Adrenal gland (tissue), 12 donors: ENCODE measurements around the gene CFAP44. TPM values are rescaled to one million over a fixed set of nuclear protein-coding genes. Genes with fewer than 3 reads are reported as not detected.

Experiments used
- DNase-seq, 7 donors: peaks; one replicate each; pipeline ENCODE4 v3.0.0-alpha.2; 2019 to 2020
- H3K27ac ChIP-seq, 5 donors: fragments of 200-600 bp; sonication (generic) in 4 of 5; 1 replicate in 3 of 5; 2 replicates in 2 of 5; pipeline versions ENCODE4 v1.5.1 to v1.8.0; 2016 to 2020; ENCODE audit warnings: mild to moderate bottlenecking in 1 of 5
- H3K27me3 ChIP-seq: fragments of 200-600 bp; 2 replicates; pipeline ENCODE4 v1.8.0; 2021
- H3K36me3 ChIP-seq, 2 donors: fragments of 200-600 bp; replicated peaks in 1 of 2; 1 replicate in 1 of 2; 2 replicates in 1 of 2; pipeline versions ENCODE4 v1.5.1 to v1.8.0; 2018 to 2022
- H3K4me1 ChIP-seq, 2 donors: fragments of 200-600 bp; replicated peaks in 1 of 2; 1 replicate in 1 of 2; 2 replicates in 1 of 2; pipeline versions ENCODE4 v1.5.1 to v1.8.0; 2018 to 2021
- H3K4me3 ChIP-seq, 4 donors: fragments of 200-600 bp; sonication (generic) in 3 of 4; one replicate each; pipeline ENCODE4 v1.5.1; 2016 to 2018
- H3K9me3 ChIP-seq, 3 donors: fragments of 200-600 bp; sonication (generic) in 1 of 3; replicated peaks in 1 of 3; 1 replicate in 2 of 3; 2 replicates in 1 of 3; pipeline versions ENCODE4 v1.5.1 to v1.8.0; 2016 to 2021
- CTCF ChIP-seq, 6 experiments: fragments of 450-650 bp in 4 of 6; fragments of 200-600 bp in 2 of 6; sonication (generic) in 1 of 6; IDR thresholded peaks; 1 replicate in 5 of 6; 2 replicates in 1 of 6; pipeline versions ENCODE4 v1.5.1 to v1.8.0; 2016 to 2021; ENCODE audit warnings: antibody characterized with exemption in 6 of 6, mild to moderate bottlenecking in 2 of 6, moderate library complexity in 1 of 6
- POLR2A ChIP-seq, 2 donors: fragments of 450-650 bp; IDR thresholded peaks; one replicate each; pipeline ENCODE4 v1.6.1; 2017; ENCODE audit warnings: antibody characterized with exemption in 2 of 2, mild to moderate bottlenecking in 2 of 2, moderate library complexity in 1 of 2
- WGBS, 4 donors: extraction: QIAGEN DNeasy Blood & Tissue Kit in 2 of 4; methylation state at CpG; one replicate each; pipeline versions ENCODE4 v1.1.5 to v1.1.7; 2013 to 2017; 5-methylcytosine and 5-hydroxymethylcytosine counted together
- intact Hi-C, 2 donors: fragments of 100-400 bp; cut with DNase I; formaldehyde crosslinking; loops; one replicate each; pipeline versions ENCODE4 v1.14.1 to v1.15.0; 2022 to 2023
- polyA plus RNA-seq, 3 donors: library from polyadenylated mRNA; stranded (reverse); fragments of 200-250 nt in 2 of 3; fragments of 350-450 nt in 1 of 3; fragmentation: Illumina TruSeq in 1 of 3; extraction: RNeasy Lipid Tissue Mini Kit (QIAGEN cat#74804) in 1 of 3; gene quantifications; one replicate each; pipeline ENCODE4 v1.2.3, GENCODE V29; 2013 to 2014
- total RNA-seq, 9 donors: library from RNA; depleted of rRNA in 4 of 9; stranded (reverse); fragments of >200 nt in 4 of 9; fragments of 120-200 nt in 1 of 9; fragmentation: NEBNext Ultra II Directional in 1 of 9; extraction: Animal tissue kit (Norgen Biotek cat#: 25700) in 1 of 9; gene quantifications; one replicate each; pipeline versions ENCODE4 v1.1.0 to v1.2.4, GENCODE V29; 2013 to 2023
- donor health status: healthy with polysubstance abuse.
- donor health status: Bipolar disorder and iron deficiency.
- donor health status: DM: yes; HTN: yes; CAD: no.
- donor health status: DM: no; HTN: no; CAD: no.
- donor health status: DM: no; HTN: no; CAD: no.
- donor health status: DM: yes; HTN: yes; CAD: no.

CFAP44 gene
- total and polyA plus RNA-seq, 12 donors, result 0.79 to 15.3 (median 4.6) TPM

- H3K36me3 ChIP-seq, result peaks cover 0 to 5% of the 10 kb centered on the region in 2 donors
- H3K27me3 ChIP-seq, result no peaks in the 10 kb centered on the region
- TF ChIP-seq CTCF (IDR thresholded peaks at IDR 0.05) (no peak), POLR2A (IDR thresholded peaks at IDR 0.05) (no peak)
- no peaks in the 10 kb centered on the region for H3K4me1 ChIP-seq
- no peak overlapping the region for H3K4me3 ChIP-seq
- H3K9me3 ChIP-seq, result no peaks in the 10 kb centered on the region
- no peak for DNase-seq
- no peak overlapping the region for H3K27ac ChIP-seq
- intact Hi-C loops, result no loop called here
These were observed 14.2 kb upstream of the CFAP44 start for GRCh38 chr3:113455446-113455845.

- Histone ChIP-seq H3K4me3 (no peak overlapping the region), H3K36me3 (no peaks in the 10 kb centered on the region), H3K4me1 (no peaks in the 10 kb centered on the region), H3K27me3 (no peaks in the 10 kb centered on the region), H3K9me3 (no peaks in the 10 kb centered on the region), H3K27ac (no peak overlapping the region)
- DNase-seq, result no peak
- WGBS, 4 donors, result 83 to 95% (median 92%) methylated on average over 3 of the region's 3 CpGs
- intact Hi-C loops, result no loop called here
- TF ChIP-seq POLR2A (IDR thresholded peaks at IDR 0.05) (no peak), CTCF (IDR thresholded peaks at IDR 0.05) (no peak)
These were observed 13.3 kb upstream of the CFAP44 start for GRCh38 chr3:113454630-113455029.

- Histone ChIP-seq H3K27me3 (no peaks in the 10 kb centered on the region), H3K4me3 (no peak overlapping the region), H3K4me1 (no peaks in the 10 kb centered on the region), H3K27ac (no peak overlapping the region), H3K9me3 (no peaks in the 10 kb centered on the region), H3K36me3 (no peaks in the 10 kb centered on the region)
- TF ChIP-seq CTCF (IDR thresholded peaks at IDR 0.05) (no peak), POLR2A (IDR thresholded peaks at IDR 0.05) (no peak)
- 91 to 97% (median 95%) methylated on average over 6 of the region's 6 CpGs for WGBS, 4 donors
- intact Hi-C loops, result no loop called here
- DNase-seq, result no peak
These were observed 12.8 kb upstream of the CFAP44 start for GRCh38 chr3:113454057-113454456.

GRCh38 chr3:113450911-113451310 lies 9.6 kb upstream of the CFAP44 start:
- no peaks in the 10 kb centered on the region for H3K9me3 ChIP-seq
- 90 to 100% (median 97%) methylated on average over 1 of the region's 1 CpG for WGBS, 4 donors
- no peak for DNase-seq
- no peaks in the 10 kb centered on the region for H3K27me3 ChIP-seq
- intact Hi-C loops, result no loop called here
- H3K36me3 ChIP-seq, result no peaks in the 10 kb centered on the region
- TF ChIP-seq CTCF (IDR thresholded peaks at IDR 0.05), result no peak
- no peak for TF ChIP-seq POLR2A (IDR thresholded peaks at IDR 0.05)
- H3K27ac ChIP-seq, result no peak overlapping the region
- no peaks in the 10 kb centered on the region for H3K4me1 ChIP-seq
- no peak overlapping the region for H3K4me3 ChIP-seq
